Activated CD4-positive, alpha-beta T cell treated with anti-CD3 and anti-CD28 coated beads, Interleukin-2, amount 50 U/mL, for 1 hour (primary cell): ENCODE results near the gene CPA1.
"Not testable (repeated sequence)": the region's sequence is repeated elsewhere in the genome, so short reads cannot be mapped to it uniquely, and the experiment has no call there.

Source experiments
- DNase-seq: peaks from one replicate; pipeline ENCODE4 v3.0.0-alpha.2; 2020

CPA1 gene

GRCh38 chr7:130374507-130374906, 5.8 kb upstream of the CPA1 start:
- DNase-seq: no peak

- DNase-seq: not testable (repeated sequence)
These were observed 3.8 kb upstream of the CPA1 start for GRCh38 chr7:130376461-130376860.

- no peak for DNase-seq
These were observed 3.1 kb upstream of the CPA1 start for GRCh38 chr7:130377178-130377577.

DNA sequence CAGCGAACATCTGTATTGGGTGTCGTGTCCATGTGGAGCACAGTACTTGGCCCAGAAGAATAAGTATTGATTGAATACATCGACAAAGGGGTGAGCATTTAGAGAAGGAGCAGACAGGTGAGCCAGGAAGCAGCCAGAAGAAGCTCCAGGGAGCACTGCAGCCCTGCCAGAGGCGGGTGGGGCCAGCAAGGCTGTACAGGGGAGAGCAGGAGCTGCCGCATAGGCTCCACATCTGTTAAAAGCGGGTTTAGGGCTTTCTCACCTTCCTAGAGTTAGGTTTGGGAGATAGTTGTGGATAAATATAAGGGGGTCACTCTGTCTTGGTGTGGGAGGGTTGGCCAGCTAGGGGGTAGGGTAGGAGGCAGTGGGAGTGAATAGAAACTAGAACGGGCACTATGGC, 1.3 kb upstream of the CPA1 start:
- DNase-seq: no peak

- DNase-seq: no peak
These were observed 768 bp upstream of the CPA1 start for GRCh38 chr7:130379532-130379920.

GRCh38 chr7:130380861-130381455, 664 bp downstream of the CPA1 start:
- DNase-seq: no peak

- DNase-seq: no peak
These were observed 1.4 kb downstream of the CPA1 start for GRCh38 chr7:130381468-130382312.

DNA sequence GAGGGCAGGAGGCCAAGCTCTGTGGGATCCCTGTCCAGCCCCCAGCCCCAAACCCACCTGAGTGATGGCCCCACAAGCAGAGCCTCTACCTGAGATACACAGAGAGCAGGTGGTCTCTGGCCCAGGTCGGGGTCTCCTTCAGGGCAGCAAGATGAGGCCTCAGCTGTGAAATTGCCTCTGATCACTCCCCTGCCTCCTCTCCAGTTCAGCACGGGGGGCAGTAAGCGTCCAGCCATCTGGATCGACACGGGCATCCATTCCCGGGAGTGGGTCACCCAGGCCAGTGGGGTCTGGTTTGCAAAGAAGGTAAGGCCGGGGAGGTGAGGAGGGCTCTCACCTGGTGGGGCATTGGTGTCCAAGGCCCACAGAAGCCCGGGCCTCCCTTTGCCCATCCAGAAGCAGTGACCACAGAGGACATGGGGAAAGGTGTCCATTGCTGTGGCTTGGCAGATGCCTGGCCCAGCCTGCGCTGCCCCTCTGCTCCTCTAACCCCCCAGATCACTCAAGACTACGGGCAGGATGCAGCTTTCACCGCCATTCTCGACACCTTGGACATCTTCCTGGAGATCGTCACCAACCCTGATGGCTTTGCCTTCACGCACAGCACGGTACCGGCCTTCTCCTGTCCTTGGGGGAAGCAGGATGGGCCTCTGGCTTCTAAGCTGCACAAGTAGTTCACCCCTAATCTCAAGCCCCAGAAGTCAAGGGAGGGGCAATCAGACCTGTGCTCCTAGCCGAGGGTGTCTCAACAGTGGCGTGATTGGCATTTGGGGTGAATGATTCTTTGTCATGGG, 3.1 kb downstream of the CPA1 start:
- DNase-seq: no peak

- DNase-seq: no peak
These were observed 4.1 kb downstream of the CPA1 start for GRCh38 chr7:130384371-130384801.

DNA sequence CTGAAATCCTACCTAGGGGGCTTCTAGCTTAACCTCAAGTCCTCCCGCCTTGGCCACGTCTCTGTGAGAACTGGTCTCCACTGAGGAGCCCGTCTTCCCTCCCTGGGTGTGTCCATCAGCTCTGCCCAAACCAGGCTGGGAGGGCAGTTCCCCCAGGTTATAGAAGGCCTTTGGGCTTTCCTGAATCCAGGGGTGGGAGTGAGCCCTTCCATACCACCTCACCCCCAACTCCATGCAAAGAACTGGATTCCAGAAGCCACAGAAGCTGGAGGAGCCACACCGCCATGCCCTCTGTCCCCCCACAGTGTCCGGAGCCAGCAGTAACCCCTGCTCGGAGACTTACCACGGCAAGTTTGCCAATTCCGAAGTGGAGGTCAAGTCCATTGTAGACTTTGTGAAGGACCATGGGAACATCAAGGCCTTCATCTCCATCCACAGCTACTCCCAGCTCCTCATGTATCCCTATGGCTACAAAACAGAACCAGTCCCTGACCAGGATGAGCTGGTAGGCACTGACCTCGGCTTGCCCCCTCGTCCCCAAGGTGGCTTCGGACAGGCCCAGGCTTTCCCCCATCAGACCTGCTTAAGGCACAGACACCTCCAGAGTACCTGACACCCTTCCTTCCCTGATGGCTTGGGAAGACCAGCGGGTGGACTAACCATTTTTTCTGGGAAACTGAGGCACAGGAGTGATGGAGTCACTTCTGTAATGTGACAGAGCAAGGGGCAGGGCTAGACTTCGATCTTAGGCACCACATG, 4.7 kb downstream of the CPA1 start:
- DNase-seq: no peak

DNA sequence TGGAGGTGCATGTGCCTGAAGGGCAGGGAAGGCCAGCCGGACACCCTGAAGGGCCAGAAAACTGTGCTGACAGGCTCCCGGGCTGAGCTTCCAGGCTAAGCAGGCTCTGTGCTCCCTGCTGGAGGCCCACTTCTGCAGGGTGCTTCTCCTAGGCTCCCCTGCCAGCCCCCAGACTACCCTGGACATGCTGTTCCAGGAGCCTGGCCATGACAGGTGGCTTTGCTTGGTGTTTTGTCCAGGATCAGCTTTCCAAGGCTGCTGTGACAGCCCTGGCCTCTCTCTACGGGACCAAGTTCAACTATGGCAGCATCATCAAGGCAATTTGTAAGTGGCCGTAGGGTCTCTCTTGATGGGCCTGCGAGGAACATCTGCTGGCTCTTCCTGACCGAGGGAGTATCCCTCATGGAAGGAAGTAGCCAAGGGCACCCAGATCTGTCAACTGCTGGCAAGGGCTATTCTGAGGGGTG, 5.3 kb downstream of the CPA1 start:
- no peak for DNase-seq

DNA sequence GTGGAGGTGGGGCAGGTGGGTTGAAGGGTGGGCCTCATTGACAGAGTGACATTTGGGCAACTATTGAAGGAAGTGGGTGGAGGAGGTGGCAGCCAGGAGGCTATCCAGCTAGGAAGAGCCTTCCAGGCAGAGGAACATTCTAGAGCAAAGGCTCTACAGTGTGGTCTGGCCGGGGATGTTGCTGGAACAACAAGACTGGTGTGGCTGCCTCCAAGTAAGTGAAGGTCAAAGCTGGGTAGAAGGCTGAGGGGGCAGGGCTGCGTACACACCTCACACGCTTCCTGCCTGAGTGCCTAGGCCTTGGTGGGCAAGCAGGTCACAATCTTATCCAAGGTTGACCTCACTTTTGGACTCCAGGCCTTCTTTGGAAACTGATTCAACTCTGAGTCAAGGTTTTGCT, 6.6 kb downstream of the CPA1 start:
- no peak for DNase-seq

- no peak for DNase-seq
These were observed 7.0 kb downstream of the CPA1 start for GRCh38 chr7:130387306-130387627.

DNA sequence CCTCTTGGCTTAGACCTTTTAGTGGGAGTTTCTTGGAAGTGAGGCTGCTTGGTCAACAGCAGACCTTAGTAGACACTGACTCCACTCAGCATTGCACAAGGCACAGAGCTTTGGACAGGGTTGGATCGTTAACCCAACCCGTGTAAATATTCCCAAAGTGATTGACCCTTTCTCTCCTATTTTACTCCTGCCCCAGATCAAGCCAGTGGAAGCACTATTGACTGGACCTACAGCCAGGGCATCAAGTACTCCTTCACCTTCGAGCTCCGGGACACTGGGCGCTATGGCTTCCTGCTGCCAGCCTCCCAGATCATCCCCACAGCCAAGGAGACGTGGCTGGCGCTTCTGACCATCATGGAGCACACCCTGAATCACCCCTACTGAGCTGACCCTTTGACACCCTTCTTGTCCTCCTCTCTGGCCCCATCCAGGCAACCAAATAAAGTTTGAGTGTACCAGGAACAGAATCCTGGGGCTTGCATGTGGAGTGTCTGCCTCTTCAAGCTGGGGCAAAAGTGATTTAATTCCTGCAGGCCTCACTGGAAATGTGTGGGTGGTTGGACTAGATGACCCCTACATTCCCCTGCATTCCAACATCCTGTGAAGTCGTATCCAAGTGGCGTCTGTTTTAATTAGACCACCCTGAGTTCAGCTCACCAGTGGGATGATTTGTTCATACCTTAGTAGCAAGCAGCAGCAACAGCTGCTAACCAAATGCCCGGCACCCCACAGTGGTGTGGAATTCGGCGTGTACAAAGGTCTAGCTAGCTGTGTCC, 7.5 kb downstream of the CPA1 start:
- DNase-seq: no peak

- no peak for DNase-seq
These were observed 8.4 kb downstream of the CPA1 start for GRCh38 chr7:130388671-130389070.

- DNase-seq: no peak
These were observed 10.2 kb downstream of the CPA1 start for GRCh38 chr7:130390486-130390885.

- DNase-seq: no peak
These were observed 12.8 kb downstream of the CPA1 start for GRCh38 chr7:130393101-130393561.

DNA sequence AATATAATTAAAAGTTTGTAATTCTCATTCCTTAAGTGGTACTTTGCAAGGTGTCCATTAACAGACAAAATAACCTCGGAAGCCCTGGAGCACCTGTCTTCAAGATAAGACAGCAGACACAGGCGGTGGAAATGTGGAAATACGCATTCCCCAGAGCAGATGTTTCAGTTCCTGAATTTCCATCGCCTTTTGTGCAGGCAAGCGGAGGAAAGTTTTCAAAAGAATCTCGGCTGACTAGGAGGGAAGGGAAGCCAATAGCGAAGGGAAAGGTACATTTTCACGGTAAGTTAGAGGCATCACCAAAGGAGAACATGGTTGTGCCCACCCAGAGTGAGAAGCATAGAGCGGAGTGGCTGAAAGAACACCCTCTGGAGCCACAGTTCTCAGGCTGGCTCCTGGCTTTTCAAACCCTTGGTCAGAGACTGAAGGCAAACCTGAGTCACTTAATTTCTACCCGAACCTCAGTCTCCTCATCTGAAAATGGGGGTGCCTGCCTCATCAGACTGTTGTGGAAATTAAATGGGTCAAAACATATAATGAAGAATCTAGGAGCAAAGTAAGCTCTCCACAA, 13.6 kb downstream of the CPA1 start:
- no peak for DNase-seq

DNA sequence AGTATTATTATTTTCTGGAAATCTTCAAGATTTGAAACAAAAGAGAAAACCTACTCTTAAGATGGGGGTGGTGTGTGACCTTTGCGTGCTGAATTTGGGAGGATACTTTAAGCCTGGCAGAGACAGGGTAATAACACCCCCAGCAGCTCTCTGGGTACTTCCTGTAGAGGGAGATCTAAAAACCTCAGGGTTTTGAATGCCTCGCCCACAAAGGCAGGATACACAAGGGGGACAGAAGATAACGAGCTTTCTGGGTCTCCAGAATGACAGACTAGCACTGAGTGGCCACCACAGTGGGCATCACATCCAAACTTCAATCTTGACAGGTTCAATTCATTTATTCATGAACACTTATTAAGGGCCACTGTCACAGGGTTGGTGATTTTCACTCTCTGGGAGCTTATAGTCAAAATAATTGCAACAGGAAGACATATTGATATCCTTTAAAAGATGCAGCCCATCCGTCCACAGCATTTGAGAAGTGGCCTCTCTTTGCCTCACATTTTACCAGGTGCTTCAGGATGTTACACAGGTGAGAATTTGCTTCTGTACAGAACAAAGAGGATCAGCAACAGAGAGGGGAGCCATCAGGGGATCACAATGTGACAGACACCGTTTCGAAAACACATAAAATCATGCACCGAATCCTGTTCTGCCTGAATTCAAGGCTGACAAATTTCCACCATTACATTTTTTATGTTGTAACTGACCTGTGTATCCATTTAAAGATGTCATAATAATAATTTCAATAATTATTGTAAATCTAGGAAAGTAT, 14.3 kb downstream of the CPA1 start:
- DNase-seq: no peak

- DNase-seq: no peak
These were observed 15.1 kb downstream of the CPA1 start for GRCh38 chr7:130395421-130395820.

DNA sequence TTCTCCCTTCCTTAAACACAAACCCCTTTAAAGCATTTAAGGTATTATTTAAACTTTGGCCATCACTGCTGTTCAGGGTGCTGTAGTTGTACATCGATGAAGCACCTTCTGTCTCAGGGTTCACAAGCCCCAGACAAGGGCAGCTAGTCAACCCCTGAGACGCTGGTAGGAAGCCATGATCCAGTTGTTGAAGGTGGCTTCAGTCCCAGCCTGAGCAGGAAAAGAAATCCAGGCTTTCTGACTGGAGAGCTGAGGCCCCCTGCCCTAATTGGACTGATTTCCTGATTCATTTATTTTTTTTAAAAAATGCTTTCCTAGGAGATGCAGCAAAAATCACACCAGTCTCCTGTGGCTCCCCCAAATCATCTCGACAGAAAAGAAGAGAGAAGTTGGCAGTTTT, 15.8 kb downstream of the CPA1 start:
- DNase-seq: no peak
